HepG2 (cell line): ENCODE measurements around the gene LGI4.

Experiments
- EZH2 ChIP-seq: conservative IDR thresholded peaks from 2 replicates; pipeline ENCODE4 v1.6.1; 2012; ENCODE audit warnings: mild to moderate bottlenecking, low read depth, low read length, moderate library complexity
- FOXA3 ChIP-seq: IDR thresholded peaks from 2 replicates; pipeline ENCODE4 v1.6.1; 2016; ENCODE audit warnings: missing genetic modification reagents, missing compliant biosample characterization
- MTA1 ChIP-seq: sonication (generic); formaldehyde crosslinking; IDR thresholded peaks from 2 replicates; pipeline ENCODE4 v1.4.0; 2020; ENCODE audit warnings: missing genetic modification reagents, mild to moderate bottlenecking, borderline replicate concordance
- RELA ChIP-seq: sonication (generic); formaldehyde crosslinking; IDR thresholded peaks from 2 replicates; pipeline ENCODE4 v1.4.0; 2020; ENCODE audit warnings: missing genetic modification reagents
- SIN3A ChIP-seq: IDR thresholded peaks from 2 replicates; pipeline ENCODE4 v1.6.1; 2011; ENCODE audit warnings: low read depth, mild to moderate bottlenecking, control low read depth, low read length, borderline replicate concordance
- SP2 ChIP-seq: sonication (generic); formaldehyde crosslinking; IDR thresholded peaks from 2 replicates; pipeline ENCODE4 v1.5.1; 2020; ENCODE audit warnings: mild to moderate bottlenecking, missing genetic modification reagents
- ZNF274 ChIP-seq: sonication (generic); formaldehyde crosslinking; IDR thresholded peaks from 2 replicates; pipeline ENCODE4 v1.5.1; 2020; ENCODE audit warnings: mild to moderate bottlenecking, missing genetic modification reagents
- TF ChIP-seq, protein P1 (sequence below): IDR thresholded peaks from 2 replicates; pipeline ENCODE4 v1.6.1; 2016
- TF ChIP-seq, protein P2 (sequence below): sonication (generic); formaldehyde crosslinking; IDR thresholded peaks from 2 replicates; pipeline ENCODE4 v1.4.0; 2020; ENCODE audit warnings: low read depth, mild to moderate bottlenecking, missing genetic modification reagents
- TF ChIP-seq, protein P3 (sequence below): sonication (generic); formaldehyde crosslinking; IDR thresholded peaks from 2 replicates; pipeline ENCODE4 v1.5.0; 2020; ENCODE audit warnings: mild to moderate bottlenecking, missing genetic modification reagents

GRCh38 chr19:35095667-35096368, 39.0 kb downstream of the LGI4 start:
- TF ChIP-seq, protein P1, sequence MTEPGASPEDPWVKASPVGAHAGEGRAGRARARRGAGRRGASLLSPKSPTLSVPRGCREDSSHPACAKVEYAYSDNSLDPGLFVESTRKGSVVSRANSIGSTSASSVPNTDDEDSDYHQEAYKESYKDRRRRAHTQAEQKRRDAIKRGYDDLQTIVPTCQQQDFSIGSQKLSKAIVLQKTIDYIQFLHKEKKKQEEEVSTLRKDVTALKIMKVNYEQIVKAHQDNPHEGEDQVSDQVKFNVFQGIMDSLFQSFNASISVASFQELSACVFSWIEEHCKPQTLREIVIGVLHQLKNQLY = no peak
- TF ChIP-seq ZNF274 (CRISPR knock-in tag) (no peak), MTA1 (CRISPR knock-in tag) (no peak), SP2 (CRISPR knock-in tag) (no peak), SIN3A (no peak), EZH2 (no peak), FOXA3 (CRISPR knock-in tag) (no peak), RELA (CRISPR knock-in tag) (no peak)
- TF ChIP-seq, protein P2, sequence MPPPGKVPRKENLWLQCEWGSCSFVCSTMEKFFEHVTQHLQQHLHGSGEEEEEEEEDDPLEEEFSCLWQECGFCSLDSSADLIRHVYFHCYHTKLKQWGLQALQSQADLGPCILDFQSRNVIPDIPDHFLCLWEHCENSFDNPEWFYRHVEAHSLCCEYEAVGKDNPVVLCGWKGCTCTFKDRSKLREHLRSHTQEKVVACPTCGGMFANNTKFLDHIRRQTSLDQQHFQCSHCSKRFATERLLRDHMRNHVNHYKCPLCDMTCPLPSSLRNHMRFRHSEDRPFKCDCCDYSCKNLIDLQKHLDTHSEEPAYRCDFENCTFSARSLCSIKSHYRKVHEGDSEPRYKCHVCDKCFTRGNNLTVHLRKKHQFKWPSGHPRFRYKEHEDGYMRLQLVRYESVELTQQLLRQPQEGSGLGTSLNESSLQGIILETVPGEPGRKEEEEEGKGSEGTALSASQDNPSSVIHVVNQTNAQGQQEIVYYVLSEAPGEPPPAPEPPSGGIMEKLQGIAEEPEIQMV (CRISPR knock-in tag) = no peak
- TF ChIP-seq, protein P3, sequence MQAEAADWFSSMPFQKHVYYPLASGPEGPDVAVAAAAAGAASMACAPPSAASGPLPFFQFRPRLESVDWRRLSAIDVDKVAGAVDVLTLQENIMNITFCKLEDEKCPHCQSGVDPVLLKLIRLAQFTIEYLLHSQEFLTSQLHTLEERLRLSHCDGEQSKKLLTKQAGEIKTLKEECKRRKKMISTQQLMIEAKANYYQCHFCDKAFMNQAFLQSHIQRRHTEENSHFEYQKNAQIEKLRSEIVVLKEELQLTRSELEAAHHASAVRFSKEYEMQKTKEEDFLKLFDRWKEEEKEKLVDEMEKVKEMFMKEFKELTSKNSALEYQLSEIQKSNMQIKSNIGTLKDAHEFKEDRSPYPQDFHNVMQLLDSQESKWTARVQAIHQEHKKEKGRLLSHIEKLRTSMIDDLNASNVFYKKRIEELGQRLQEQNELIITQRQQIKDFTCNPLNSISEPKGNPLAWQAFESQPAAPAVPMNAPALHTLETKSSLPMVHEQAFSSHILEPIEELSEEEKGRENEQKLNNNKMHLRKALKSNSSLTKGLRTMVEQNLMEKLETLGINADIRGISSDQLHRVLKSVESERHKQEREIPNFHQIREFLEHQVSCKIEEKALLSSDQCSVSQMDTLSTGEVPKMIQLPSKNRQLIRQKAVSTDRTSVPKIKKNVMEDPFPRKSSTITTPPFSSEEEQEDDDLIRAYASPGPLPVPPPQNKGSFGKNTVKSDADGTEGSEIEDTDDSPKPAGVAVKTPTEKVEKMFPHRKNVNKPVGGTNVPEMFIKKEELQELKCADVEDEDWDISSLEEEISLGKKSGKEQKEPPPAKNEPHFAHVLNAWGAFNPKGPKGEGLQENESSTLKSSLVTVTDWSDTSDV (CRISPR knock-in tag) = no peak
